GM23248 (cell line): ENCODE data around the gene IGIP. TPM values are rescaled to one million over a fixed set of nuclear protein-coding genes. Genes with fewer than 3 reads are reported as not detected.

Experiments used
- DNase-seq: peaks from one replicate; pipeline ENCODE4 v3.0.0-alpha.2; 2015
- H2AFZ ChIP-seq: fragments of 200-600 bp; sonication (generic); 2 replicates; pipeline ENCODE4 v1.6.1; 2016; ENCODE audit warnings: antibody characterized with exemption
- H3F3A ChIP-seq: fragments of 200-600 bp; sonication (generic); 2 replicates; pipeline ENCODE4 v1.6.1; 2016; ENCODE audit warnings: mild to moderate bottlenecking, antibody characterized with exemption, mixed run types; ENCODE audit not compliant: insufficient read depth
- H3K27ac ChIP-seq: fragments of 200-600 bp; sonication (generic); 2 replicates; pipeline ENCODE4 v1.5.1; 2016; ENCODE audit warnings: mild to moderate bottlenecking
- H3K27me3 ChIP-seq: fragments of 200-600 bp; sonication (generic); replicated peaks from 2 replicates; pipeline ENCODE4 v1.6.1; 2016; ENCODE audit warnings: mild to moderate bottlenecking; ENCODE audit not compliant: insufficient read depth
- H3K36me3 ChIP-seq: fragments of 200-600 bp; sonication (generic); 2 replicates; pipeline ENCODE4 v1.6.1; 2016; ENCODE audit warnings: low read depth, mild to moderate bottlenecking
- H3K4me1 ChIP-seq: fragments of 200-600 bp; sonication (generic); 2 replicates; pipeline ENCODE4 v1.6.1; 2016; ENCODE audit warnings: mild to moderate bottlenecking; ENCODE audit not compliant: insufficient read depth
- H3K4me2 ChIP-seq: fragments of 200-600 bp; sonication (generic); one replicate; pipeline ENCODE4 v1.6.1; 2016; ENCODE audit warnings: mild to moderate bottlenecking; ENCODE audit not compliant: unreplicated experiment
- H3K4me3 ChIP-seq: fragments of 200-600 bp; sonication (generic); 2 replicates; pipeline ENCODE4 v1.5.1; 2016; ENCODE audit warnings: mild to moderate bottlenecking
- H3K79me2 ChIP-seq: fragments of 200-600 bp; sonication (generic); 2 replicates; pipeline ENCODE4 v1.6.1; 2016; ENCODE audit warnings: mild to moderate bottlenecking; ENCODE audit not compliant: insufficient read depth
- H3K9ac ChIP-seq: fragments of 200-600 bp; sonication (generic); 2 replicates; pipeline ENCODE4 v1.6.1; 2016; ENCODE audit warnings: mild to moderate bottlenecking
- H3K9me2 ChIP-seq: fragments of 200-600 bp; sonication (generic); 2 replicates; pipeline ENCODE4 v1.6.1; 2016; ENCODE audit warnings: mixed run types, mild to moderate bottlenecking, moderate library complexity; ENCODE audit not compliant: insufficient read depth
- H3K9me3 ChIP-seq: fragments of 200-600 bp; sonication (generic); one replicate; pipeline ENCODE4 v1.6.1; 2017; ENCODE audit warnings: low read depth
- H4K20me1 ChIP-seq: fragments of 200-600 bp; sonication (generic); 2 replicates; pipeline ENCODE4 v1.6.0; 2016; ENCODE audit not compliant: insufficient read depth
- EZH2 ChIP-seq: fragments of 200-600 bp; sonication (generic); IDR thresholded peaks from 2 replicates; pipeline ENCODE4 v1.6.1; 2018; ENCODE audit warnings: antibody characterized with exemption, mild to moderate bottlenecking; ENCODE audit not compliant: insufficient read depth, poor library complexity, severe bottlenecking
- EZH2phosphoT487 ChIP-seq: fragments of 200-600 bp; sonication (generic); IDR thresholded peaks from 2 replicates; pipeline ENCODE4 v1.6.1; 2018; ENCODE audit warnings: antibody characterized with exemption, moderate library complexity, mild to moderate bottlenecking, low read depth; ENCODE audit not compliant: insufficient read depth
- WGBS, 2 experiments: methylation state at CpG; one replicate each; pipeline ENCODE4 v1.1.6; 2015 to 2017; ENCODE audit warnings: low lambda C conversion rate in 2 of 2, low coverage in 1 of 2; ENCODE audit errors: missing lambda C conversion rate in 2 of 2; 5-methylcytosine and 5-hydroxymethylcytosine counted together
- in situ Hi-C: fragments of 300-500 bp; cut with MboI; formaldehyde crosslinking; loops from 2 replicates; pipeline ENCODE4 v1.15.0; 2020
- polyA plus RNA-seq: library from polyadenylated mRNA; unstranded; fragments of >200 nt; fragmentation: Nextera tagmentation; extraction: Ambion mirVana; gene quantifications from 2 replicates; pipeline ENCODE4 v1.2.1, GENCODE V29; 2016
- total RNA-seq: library from RNA; depleted of rRNA; stranded (reverse); fragments of >200 nt; shearing (Covaris generic); gene quantifications from 2 replicates; pipeline ENCODE4 v1.2.3, GENCODE V29; 2014

The IGIP gene
- total and polyA plus RNA-seq, 2 experiments from 2014 or later, result 3.5 to 13.0 TPM

- TF ChIP-seq EZH2phosphoT487, result no peak
- no peak for TF ChIP-seq EZH2
- Histone ChIP-seq H3K36me3 (no peaks in the 10 kb centered on the region), H2AFZ (no peak overlapping the region)
Measured at GRCh38 chr5:140143521-140144258, 18.0 kb downstream of the IGIP start.

GRCh38 chr5:140145256-140145655, 19.5 kb downstream of the IGIP start:
- peaks cover 17% of the 10 kb centered on the region for H3K4me1 ChIP-seq
- no peaks in the 10 kb centered on the region for H3K36me3 ChIP-seq
- TF ChIP-seq EZH2 (no peak), EZH2phosphoT487 (no peak)
- H3K79me2 ChIP-seq, result peaks cover 52% of the 10 kb centered on the region
- no peak overlapping the region for H3K27ac ChIP-seq
- no peak overlapping the region for H3K4me2 ChIP-seq
- in situ Hi-C loops, result no loop called here
- H3F3A ChIP-seq, result peaks cover 15% of the 10 kb centered on the region; the same call in 1 of the 2 replicates
- WGBS, 2 experiments, result 67 to 69% methylated on average over 3 of the region's 3 CpGs
- peaks cover 15% of the 10 kb centered on the region for H4K20me1 ChIP-seq
- H3K9me3 ChIP-seq, result no peaks in the 10 kb centered on the region
- H3K27me3 ChIP-seq, result no peaks in the 10 kb centered on the region
- peak overlapping the region; percentile 63; the same call in 1 of the 2 replicates for H3K4me3 ChIP-seq
- no peak overlapping the region for H2AFZ ChIP-seq
- DNase-seq, result no peak
- H3K9ac ChIP-seq, result no peak overlapping the region
- H3K9me2 ChIP-seq, result no peaks in the 10 kb centered on the region

More at GRCh38 chr5:140143521-140144258, 18.0 kb downstream of the IGIP start:
- H3K9me2 ChIP-seq, result no peaks in the 10 kb centered on the region
- DNase-seq, result no peak
- H3K4me3 ChIP-seq, result no peak overlapping the region
- no peaks in the 10 kb centered on the region for H3K9me3 ChIP-seq
- no peak overlapping the region for H3K27ac ChIP-seq
- in situ Hi-C loops, result no loop called here
- H3F3A ChIP-seq, result peaks cover 15% of the 10 kb centered on the region; the same call in 1 of the 2 replicates
- H3K4me2 ChIP-seq, result no peak overlapping the region
- peaks cover 18% of the 10 kb centered on the region for H3K4me1 ChIP-seq
- peaks cover 62% of the 10 kb centered on the region for H3K79me2 ChIP-seq
- H4K20me1 ChIP-seq, result peaks cover 20% of the 10 kb centered on the region
- no peak overlapping the region for H3K9ac ChIP-seq
- WGBS, 2 experiments, result 75 to 79% methylated on average over 3 of the region's 3 CpGs
- no peaks in the 10 kb centered on the region for H3K27me3 ChIP-seq

- no peaks in the 10 kb centered on the region for H3K36me3 ChIP-seq
- DNase-seq, result peak; percentile 94
- H2AFZ ChIP-seq, result no peak overlapping the region
- H3K4me2 ChIP-seq, result peak overlapping the region; percentile 59
- no peak for TF ChIP-seq EZH2phosphoT487
- H3K4me1 ChIP-seq, result peaks cover 10% of the 10 kb centered on the region
- peak overlapping the region; percentile 63 for H3K4me3 ChIP-seq
- in situ Hi-C loops, result no loop called here
- no peaks in the 10 kb centered on the region for H3K9me3 ChIP-seq
- peak overlapping the region; percentile 39; the same call in 1 of the 2 replicates for H3K9ac ChIP-seq
- peaks cover 45% of the 10 kb centered on the region for H3K79me2 ChIP-seq
- no peak overlapping the region for H3K27ac ChIP-seq
- H4K20me1 ChIP-seq, result peaks cover 11% of the 10 kb centered on the region; the same call in 1 of the 2 replicates
- WGBS, 2 experiments, result 34 to 41% methylated on average over 43 to 45 of the region's 64 CpGs
- H3F3A ChIP-seq, result peaks cover 8% of the 10 kb centered on the region; the same call in 1 of the 2 replicates
- no peaks in the 10 kb centered on the region for H3K9me2 ChIP-seq
- H3K27me3 ChIP-seq, result no peaks in the 10 kb centered on the region
Measured at GRCh38 chr5:140145818-140146522, 20.2 kb downstream of the IGIP start.

- Histone ChIP-seq H2AFZ (no peak overlapping the region), H3K4me3 (no peak overlapping the region), H3F3A (peaks cover 5% of the 10 kb centered on the region; the same call in 1 of the 2 replicates), H3K27ac (no peak overlapping the region), H4K20me1 (peaks cover 11% of the 10 kb centered on the region; the same call in 1 of the 2 replicates), H3K36me3 (no peaks in the 10 kb centered on the region), H3K9me3 (no peaks in the 10 kb centered on the region), H3K9me2 (no peaks in the 10 kb centered on the region), H3K79me2 (peaks cover 44% of the 10 kb centered on the region), H3K4me1 (peaks cover 4% of the 10 kb centered on the region), H3K27me3 (no peaks in the 10 kb centered on the region), H3K9ac (no peak overlapping the region), H3K4me2 (no peak overlapping the region)
- in situ Hi-C loops, result no loop called here
- 87 to 88% methylated on average over 13 to 14 of the region's 14 CpGs for WGBS, 2 experiments
- no peak for TF ChIP-seq EZH2phosphoT487
- no peak for TF ChIP-seq EZH2
- no peak for DNase-seq
Measured at GRCh38 chr5:140146523-140146842, 20.7 kb downstream of the IGIP start.
